PC-9 (cell line): ENCODE measurements around the gene C19orf25. TPM values are rescaled to one million over a fixed set of nuclear protein-coding genes. Genes with fewer than 3 reads are reported as not detected.

Experiments used
- BruUV-seq: library from RNA; stranded (reverse); fragments of 400-500 nt; replicated peaks from 2 replicates; lab custom pipeline; 2021; lab: Mats Ljungman, UMichigan
- CTCF ChIA-PET: fragments of 300-600 bp; sonication (Branson Sonifier 250); formaldehyde crosslinking; loops from one replicate; lab custom pipeline; 2022; ENCODE audit warnings: antibody characterized with exemption; lab: Charles Lee
- POLR2A ChIA-PET: fragments of 300-600 bp; sonication (Branson Sonifier 250); formaldehyde crosslinking; loops from one replicate; lab custom pipeline; 2022; ENCODE audit warnings: antibody characterized with exemption; ENCODE audit not compliant: unreplicated experiment; lab: Charles Lee
- DNase-seq, 2 experiments: peaks; one replicate each; pipeline versions ENCODE4 v3.0.0 to v3.0.0-alpha.2; 2015 to 2022; ENCODE audit warnings: mixed read lengths in 1 of 2
- H2AFZ ChIP-seq: fragments of 200-600 bp; sonication (generic); 2 replicates; pipeline ENCODE4 v1.8.1; 2017; ENCODE audit warnings: antibody characterized with exemption
- H3F3A ChIP-seq: fragments of 200-600 bp; sonication (generic); 2 replicates; pipeline ENCODE4 v1.8.1; 2017; ENCODE audit warnings: antibody characterized with exemption, mild to moderate bottlenecking, low read depth; ENCODE audit not compliant: insufficient read depth
- H3K27ac ChIP-seq: fragments of 200-600 bp; sonication (generic); 2 replicates; pipeline ENCODE4 v1.6.1; 2016; ENCODE audit warnings: mixed run types
- H3K27me3 ChIP-seq: fragments of 200-600 bp; sonication (generic); 2 replicates; pipeline ENCODE4 v1.6.1; 2016; ENCODE audit warnings: low read depth, mixed run types; ENCODE audit not compliant: insufficient read depth
- H3K36me3 ChIP-seq: fragments of 200-600 bp; sonication (generic); 2 replicates; pipeline ENCODE4 v1.6.1; 2016; ENCODE audit warnings: low read depth, mixed run types
- H3K4me1 ChIP-seq: fragments of 200-600 bp; sonication (generic); replicated peaks from 2 replicates; pipeline ENCODE4 v1.6.1; 2016; ENCODE audit warnings: mixed run types; ENCODE audit not compliant: insufficient read depth
- H3K4me2 ChIP-seq: fragments of 200-600 bp; sonication (generic); 2 replicates; pipeline ENCODE4 v1.6.1; 2017; ENCODE audit warnings: mixed run types
- H3K4me3 ChIP-seq: fragments of 200-600 bp; sonication (generic); 2 replicates; pipeline ENCODE4 v1.6.1; 2016; ENCODE audit warnings: mixed run types
- H3K79me2 ChIP-seq: fragments of 200-600 bp; sonication (generic); 2 replicates; pipeline ENCODE4 v1.6.1; 2017; ENCODE audit warnings: low read depth, mixed run types
- H3K9me2 ChIP-seq: fragments of 200-600 bp; sonication (generic); 2 replicates; pipeline ENCODE4 v1.8.1; 2017; ENCODE audit warnings: mild to moderate bottlenecking; ENCODE audit not compliant: insufficient read depth
- H3K9me3 ChIP-seq: fragments of 200-600 bp; sonication (generic); 2 replicates; pipeline ENCODE4 v1.8.1; 2016; ENCODE audit warnings: low read depth; ENCODE audit not compliant: insufficient read depth
- H4K20me1 ChIP-seq: fragments of 200-600 bp; sonication (generic); 2 replicates; pipeline ENCODE4 v1.8.1; 2017; ENCODE audit not compliant: insufficient read depth
- CTCF ChIP-seq: fragments of 200-600 bp; sonication (generic); conservative IDR thresholded peaks from 2 replicates; pipeline ENCODE4 v1.6.1; 2017; ENCODE audit warnings: mixed run types, antibody characterized with exemption, mild to moderate bottlenecking, moderate library complexity
- EZH2 ChIP-seq: fragments of 200-600 bp; sonication (generic); IDR thresholded peaks from 2 replicates; pipeline ENCODE4 v1.8.0; 2017; ENCODE audit warnings: antibody characterized with exemption, low read depth
- intact Hi-C: fragments of 100-400 bp; cut with micrococcal nuclease; formaldehyde crosslinking; loops from one replicate; pipeline ENCODE4 v1.10.0; 2022; ENCODE audit not compliant: unreplicated experiment
- total RNA-seq: library from RNA; stranded (reverse); gene quantifications from 2 replicates; pipeline ENCODE4 v1.2.3, GENCODE V29; 2021

Gene C19orf25
- total RNA-seq, 1 experiment from 2014 or later, result 28.0 TPM

- no TSS peak for BruUV-seq
- Histone ChIP-seq H2AFZ (no peak overlapping the region), H3K4me2 (no peak overlapping the region), H3K4me1 (no peaks in the 10 kb centered on the region), H3K27me3 (no peaks in the 10 kb centered on the region), H3K9me2 (no peaks in the 10 kb centered on the region), H3F3A (peaks cover 7% of the 10 kb centered on the region; the same call in 1 of the 2 replicates), H4K20me1 (no peaks in the 10 kb centered on the region), H3K27ac (no peak overlapping the region), H3K4me3 (no peak overlapping the region), H3K79me2 (peaks cover 4% of the 10 kb centered on the region; the same call in 1 of the 2 replicates), H3K36me3 (no peaks in the 10 kb centered on the region), H3K9me3 (no peaks in the 10 kb centered on the region)
- CTCF ChIA-PET, result no interaction called here
- DNase-seq, result no peak
- POLR2A ChIA-PET, result no interaction called here
- TF ChIP-seq EZH2 (no peak), CTCF (no peak)
- intact Hi-C loops, result no loop called here
Observed at GRCh38 chr19:1483131-1483978, 4.3 kb upstream of the C19orf25 start.

GRCh38 chr19:1482361-1483130, 3.5 kb upstream of the C19orf25 start:
- no peak for TF ChIP-seq EZH2
- no peak for TF ChIP-seq CTCF
- Histone ChIP-seq H3K4me2 (no peak overlapping the region), H4K20me1 (no peaks in the 10 kb centered on the region), H3K27ac (no peak overlapping the region), H3K9me3 (no peaks in the 10 kb centered on the region), H3K27me3 (no peaks in the 10 kb centered on the region), H2AFZ (no peak overlapping the region), H3K9me2 (no peaks in the 10 kb centered on the region), H3K4me1 (0 out of 2 replicates have a peak, but pooled peaks cover 6% of the 10 kb centered on the region), H3F3A (peaks cover 7% of the 10 kb centered on the region; the same call in 1 of the 2 replicates), H3K4me3 (no peak overlapping the region), H3K79me2 (peaks cover 10% of the 10 kb centered on the region; the same call in 1 of the 2 replicates), H3K36me3 (no peaks in the 10 kb centered on the region)
- no peak for DNase-seq
- CTCF ChIA-PET, result no interaction called here
- BruUV-seq, result no TSS peak
- POLR2A ChIA-PET, result no interaction called here
- intact Hi-C loops, result no loop called here

- Histone ChIP-seq H3K4me1 (0 out of 2 replicates have a peak, but pooled peaks cover 9% of the 10 kb centered on the region), H3K9me2 (no peaks in the 10 kb centered on the region), H3K4me3 (no peak overlapping the region), H3K4me2 (no peak overlapping the region), H3K9me3 (no peaks in the 10 kb centered on the region), H2AFZ (no peak overlapping the region), H3K27me3 (no peaks in the 10 kb centered on the region), H4K20me1 (0 out of 2 replicates have a peak, but pooled peaks cover under 1% of the 10 kb centered on the region), H3F3A (peaks cover 12% of the 10 kb centered on the region; the same call in 1 of the 2 replicates), H3K79me2 (peaks cover 11% of the 10 kb centered on the region; the same call in 1 of the 2 replicates), H3K27ac (no peak overlapping the region), H3K36me3 (no peaks in the 10 kb centered on the region)
- ChIA-PET POLR2A (no interaction called here), CTCF (no interaction called here)
- DNase-seq, result no peak
- intact Hi-C loops, result no loop called here
- no peak for TF ChIP-seq EZH2
- TF ChIP-seq CTCF, result no peak
- BruUV-seq, result no TSS peak
Observed at GRCh38 chr19:1481893-1482360, 2.9 kb upstream of the C19orf25 start.
